Dedifferentiated amniotic fluid mesenchymal stem cell (primary cell): ENCODE results near the gene RTL1.

ENCODE experiments used
- DNase-seq: peaks from one replicate; pipeline ENCODE4 v3.0.0-alpha.2; 2016; ENCODE audit errors: extremely low spot score

The RTL1 gene

GRCh38 chr14:100898935-100899883 lies 4.3 kb downstream of the RTL1 start:
- no peak for DNase-seq

GRCh38 chr14:100898465-100898864 lies 5.1 kb downstream of the RTL1 start:
- DNase-seq, result no peak

- no peak for DNase-seq
Observed at GRCh38 chr14:100896369-100897060, 7.0 kb downstream of the RTL1 start.

GRCh38 chr14:100895411-100895810 lies 8.1 kb downstream of the RTL1 start:
- DNase-seq, result no peak

GRCh38 chr14:100894416-100894815 lies 9.1 kb downstream of the RTL1 start:
- no peak for DNase-seq

GRCh38 chr14:100893760-100894159 lies 9.8 kb downstream of the RTL1 start:
- no peak for DNase-seq

GRCh38 chr14:100893228-100893601 lies 10.3 kb downstream of the RTL1 start:
- no peak for DNase-seq

GRCh38 chr14:100892496-100893227 lies 10.9 kb downstream of the RTL1 start:
- no peak for DNase-seq

- no peak for DNase-seq
Observed at GRCh38 chr14:100891501-100892445, 11.7 kb downstream of the RTL1 start.

- no peak for DNase-seq
Observed at GRCh38 chr14:100891051-100891450, 12.5 kb downstream of the RTL1 start.

- no peak for DNase-seq
Observed at GRCh38 chr14:100890061-100890850, 13.3 kb downstream of the RTL1 start.

- no peak for DNase-seq
Observed at GRCh38 chr14:100889641-100890040, 13.9 kb downstream of the RTL1 start.

- no peak for DNase-seq
Observed at GRCh38 chr14:100888789-100889315, 14.7 kb downstream of the RTL1 start.

- peak; percentile 25 for DNase-seq
Observed at GRCh38 chr14:100887728-100888335, 15.7 kb downstream of the RTL1 start.

GRCh38 chr14:100885617-100886016 lies 17.9 kb downstream of the RTL1 start:
- DNase-seq, result no peak

GRCh38 chr14:100885196-100885595 lies 18.3 kb downstream of the RTL1 start:
- no peak for DNase-seq

- DNase-seq, result no peak
Observed at GRCh38 chr14:100884456-100884855, 19.1 kb downstream of the RTL1 start.

GRCh38 chr14:100883789-100884101 lies 19.8 kb downstream of the RTL1 start:
- no peak for DNase-seq

GRCh38 chr14:100882991-100883788 lies 20.3 kb downstream of the RTL1 start:
- DNase-seq, result no peak
